Measurements from ENCODE around the gene RNASET2. TPM values are rescaled to one million over a fixed set of nuclear protein-coding genes. Genes with fewer than 3 reads are reported as not detected.

RNASET2 gene
- total RNA-seq, 2 donors from 2014 or later = 73.9 to 82.7 TPM

DNA sequence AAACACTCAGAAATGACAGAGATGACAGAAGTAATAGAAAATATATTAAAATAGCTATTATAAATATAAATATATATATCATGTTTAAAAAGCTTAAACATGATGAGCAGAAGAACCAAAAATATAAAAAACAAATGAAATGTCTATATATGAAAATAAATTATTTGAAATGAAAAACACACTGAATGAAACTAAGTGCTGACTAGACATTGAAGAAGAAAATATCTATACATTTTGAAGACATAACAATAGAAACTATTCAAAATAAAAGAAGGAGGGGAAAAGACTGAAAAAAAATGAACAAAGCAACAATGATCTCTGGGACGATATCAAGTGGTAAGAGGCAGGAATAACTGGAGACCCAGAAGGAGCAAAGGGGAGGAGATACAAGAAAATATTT lies 76.8 kb downstream of the RNASET2 start:
- TF ChIP-seq, protein P1, sequence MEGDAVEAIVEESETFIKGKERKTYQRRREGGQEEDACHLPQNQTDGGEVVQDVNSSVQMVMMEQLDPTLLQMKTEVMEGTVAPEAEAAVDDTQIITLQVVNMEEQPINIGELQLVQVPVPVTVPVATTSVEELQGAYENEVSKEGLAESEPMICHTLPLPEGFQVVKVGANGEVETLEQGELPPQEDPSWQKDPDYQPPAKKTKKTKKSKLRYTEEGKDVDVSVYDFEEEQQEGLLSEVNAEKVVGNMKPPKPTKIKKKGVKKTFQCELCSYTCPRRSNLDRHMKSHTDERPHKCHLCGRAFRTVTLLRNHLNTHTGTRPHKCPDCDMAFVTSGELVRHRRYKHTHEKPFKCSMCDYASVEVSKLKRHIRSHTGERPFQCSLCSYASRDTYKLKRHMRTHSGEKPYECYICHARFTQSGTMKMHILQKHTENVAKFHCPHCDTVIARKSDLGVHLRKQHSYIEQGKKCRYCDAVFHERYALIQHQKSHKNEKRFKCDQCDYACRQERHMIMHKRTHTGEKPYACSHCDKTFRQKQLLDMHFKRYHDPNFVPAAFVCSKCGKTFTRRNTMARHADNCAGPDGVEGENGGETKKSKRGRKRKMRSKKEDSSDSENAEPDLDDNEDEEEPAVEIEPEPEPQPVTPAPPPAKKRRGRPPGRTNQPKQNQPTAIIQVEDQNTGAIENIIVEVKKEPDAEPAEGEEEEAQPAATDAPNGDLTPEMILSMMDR (IDR thresholded peaks at IDR 0.05) = no peak
- Histone ChIP-seq H3K27ac (no peak overlapping the region), H3K36me3 (no peaks in the 10 kb centered on the region), H3K9me3 (no peaks in the 10 kb centered on the region), H3K4me3 (no peak overlapping the region), H3K4me1 (ENCODE audit: control insufficient read depth in 1 of 2, low read depth in 2 of 2) (no peaks in the 10 kb centered on the region), H3K27me3 (replicated peaks; ENCODE audit: insufficient read depth) (no peaks in the 10 kb centered on the region)
- no peak for ATAC-seq (ENCODE audit: insufficient number of reproducible peaks, low FRiP score, low read depth)
- no peak for DNase-seq (ENCODE audit: low spot score)

Other genes starting within 250 kb of the RNASET2 start
- 1 to 10 TPM; 7.7 to 8.5 TPM for gene CEP43, start 42.8 kb upstream of the RNASET2 start, total RNA-seq
- not detected for gene CCR6, start 166.5 kb upstream of the RNASET2 start, total RNA-seq
- not detected for gene GPR31, start 201.4 kb upstream of the RNASET2 start, total RNA-seq

Measured in thoracic aorta (tissue), 2 donors.